AG04450 (cell line): ENCODE data around the gene GKN2. TPM values are rescaled to one million over a fixed set of nuclear protein-coding genes. Genes with fewer than 3 reads are reported as not detected.

Experiments used
- CTCF ChIA-PET: fragments of 300-600, 350-600 bp; formaldehyde crosslinking; extraction: SDS; loops from one replicate; lab custom pipeline; 2022; ENCODE audit warnings: antibody characterized with exemption, inconsistent platforms; lab: Charles Lee
- POLR2A ChIA-PET: fragments of 350-600 bp; formaldehyde crosslinking; extraction: SDS; loops from one replicate; lab custom pipeline; 2021; ENCODE audit warnings: antibody characterized with exemption, inconsistent platforms; lab: Yijun Ruan, JAX
- DNase-seq: peaks from one replicate; pipeline ENCODE4 v3.0.0-alpha.2; 2011; ENCODE audit warnings: low read depth, low spot score
- H3K27ac ChIP-seq: one replicate; pipeline ENCODE4 v1.5.1; 2012; ENCODE audit warnings: low read depth, low read length, control low read depth
- H3K27me3 ChIP-seq: one replicate; pipeline ENCODE4 v1.6.0; 2012; ENCODE audit warnings: low read length; ENCODE audit not compliant: control insufficient read depth, insufficient read depth
- H3K4me3 ChIP-seq: 2 replicates; pipeline ENCODE4 v1.5.1; 2011; ENCODE audit warnings: mild to moderate bottlenecking, low read depth, low read length, control low read depth
- H3K9me3 ChIP-seq: 2 replicates; pipeline ENCODE4 v1.5.1; 2012; ENCODE audit warnings: low read length; ENCODE audit not compliant: control insufficient read depth, insufficient read depth
- polyA plus RNA-seq: library from polyadenylated mRNA; depleted of rRNA; stranded (reverse); fragments of >200 nt; gene quantifications from 2 replicates; pipeline ENCODE4 v1.2.3, GENCODE V29; 2011
- TF ChIP-seq, protein P1 (sequence below): IDR thresholded peaks from 2 replicates; pipeline ENCODE4 v1.5.1; 2011; ENCODE audit warnings: low read depth, low read length, control low read depth, inconsistent platforms

The GKN2 gene
- polyA plus RNA-seq, 1 experiment: not detected

DNA sequence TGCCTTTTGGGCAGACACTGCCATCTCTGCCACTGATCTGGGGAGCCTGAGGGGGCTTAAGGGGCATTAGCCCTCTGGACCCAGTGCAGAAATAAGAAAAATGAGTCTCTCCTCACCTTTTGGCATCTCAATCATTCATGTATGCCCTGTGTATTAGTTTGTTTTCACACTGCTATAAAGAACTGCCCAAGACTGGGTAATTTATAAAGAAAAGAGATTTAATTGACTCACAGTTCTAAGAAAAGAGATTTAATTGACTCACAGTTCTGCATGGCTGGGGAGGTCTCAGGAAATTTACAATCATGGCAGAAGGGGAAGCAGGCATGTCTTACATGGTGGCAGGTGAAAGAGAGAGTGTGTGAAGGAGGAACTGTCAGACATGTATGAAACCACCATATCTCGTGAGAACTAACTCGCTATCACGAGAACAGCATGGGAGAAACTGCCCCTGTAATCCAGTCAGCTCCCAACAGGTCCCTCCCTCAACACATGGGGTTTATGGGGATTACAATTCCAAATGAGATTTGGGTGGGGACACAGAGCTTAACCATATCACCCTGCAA lies 21.5 kb downstream of the GKN2 start:
- TF ChIP-seq, protein P1, sequence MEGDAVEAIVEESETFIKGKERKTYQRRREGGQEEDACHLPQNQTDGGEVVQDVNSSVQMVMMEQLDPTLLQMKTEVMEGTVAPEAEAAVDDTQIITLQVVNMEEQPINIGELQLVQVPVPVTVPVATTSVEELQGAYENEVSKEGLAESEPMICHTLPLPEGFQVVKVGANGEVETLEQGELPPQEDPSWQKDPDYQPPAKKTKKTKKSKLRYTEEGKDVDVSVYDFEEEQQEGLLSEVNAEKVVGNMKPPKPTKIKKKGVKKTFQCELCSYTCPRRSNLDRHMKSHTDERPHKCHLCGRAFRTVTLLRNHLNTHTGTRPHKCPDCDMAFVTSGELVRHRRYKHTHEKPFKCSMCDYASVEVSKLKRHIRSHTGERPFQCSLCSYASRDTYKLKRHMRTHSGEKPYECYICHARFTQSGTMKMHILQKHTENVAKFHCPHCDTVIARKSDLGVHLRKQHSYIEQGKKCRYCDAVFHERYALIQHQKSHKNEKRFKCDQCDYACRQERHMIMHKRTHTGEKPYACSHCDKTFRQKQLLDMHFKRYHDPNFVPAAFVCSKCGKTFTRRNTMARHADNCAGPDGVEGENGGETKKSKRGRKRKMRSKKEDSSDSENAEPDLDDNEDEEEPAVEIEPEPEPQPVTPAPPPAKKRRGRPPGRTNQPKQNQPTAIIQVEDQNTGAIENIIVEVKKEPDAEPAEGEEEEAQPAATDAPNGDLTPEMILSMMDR: no peak
- no peak overlapping the region for H3K4me3 ChIP-seq
- H3K27me3 ChIP-seq: peaks cover 2% of the 10 kb centered on the region
- H3K9me3 ChIP-seq: no peaks in the 10 kb centered on the region
- ChIA-PET CTCF (interaction anchor here (0.6 to 1.8 kb wide), 3 partner anchors 11 to 444 kb away, joined by 3 to 6 read pairs (median 3); no protein-coding TSS in a partner anchor), POLR2A (no interaction called here)
- H3K27ac ChIP-seq: peak overlapping the region; percentile 84
- no peak for DNase-seq

DNA sequence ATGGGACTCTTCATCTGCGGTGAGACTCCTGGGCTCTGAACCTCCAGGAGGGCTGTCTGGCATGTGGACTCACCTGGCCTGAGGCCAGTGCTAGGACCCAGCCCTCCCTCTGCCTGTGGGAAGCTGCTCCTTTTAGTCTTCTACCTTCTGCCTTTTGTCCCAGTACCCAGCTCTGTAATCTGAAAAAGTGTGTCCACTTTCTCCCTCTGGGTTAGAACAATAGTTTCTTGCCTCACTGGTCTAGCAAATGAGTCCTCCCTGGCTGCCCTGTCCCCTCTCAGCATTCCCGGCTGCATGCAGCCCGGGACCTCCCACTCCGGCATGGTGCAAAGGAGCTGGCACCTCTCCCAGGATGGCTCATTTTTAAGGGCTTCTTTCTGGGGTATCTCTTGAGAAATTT lies 25.9 kb downstream of the GKN2 start:
- Histone ChIP-seq H3K27ac (no peak overlapping the region), H3K9me3 (no peaks in the 10 kb centered on the region), H3K4me3 (no peak overlapping the region), H3K27me3 (peaks cover 5% of the 10 kb centered on the region)
- TF ChIP-seq, protein P1: no peak
- CTCF ChIA-PET: interaction anchor here (0.7 to 8.5 kb wide), 11 partner anchors 16 to 461 kb away, joined by 3 to 154 read pairs (median 8); partner anchors contain the start of genes APLF, FBXO48 and GKN2
- POLR2A ChIA-PET: interaction anchor here (0.7 kb wide), 1 partner anchor 234 kb away, joined by 3 read pairs; no protein-coding TSS in a partner anchor
- DNase-seq: no peak

DNA sequence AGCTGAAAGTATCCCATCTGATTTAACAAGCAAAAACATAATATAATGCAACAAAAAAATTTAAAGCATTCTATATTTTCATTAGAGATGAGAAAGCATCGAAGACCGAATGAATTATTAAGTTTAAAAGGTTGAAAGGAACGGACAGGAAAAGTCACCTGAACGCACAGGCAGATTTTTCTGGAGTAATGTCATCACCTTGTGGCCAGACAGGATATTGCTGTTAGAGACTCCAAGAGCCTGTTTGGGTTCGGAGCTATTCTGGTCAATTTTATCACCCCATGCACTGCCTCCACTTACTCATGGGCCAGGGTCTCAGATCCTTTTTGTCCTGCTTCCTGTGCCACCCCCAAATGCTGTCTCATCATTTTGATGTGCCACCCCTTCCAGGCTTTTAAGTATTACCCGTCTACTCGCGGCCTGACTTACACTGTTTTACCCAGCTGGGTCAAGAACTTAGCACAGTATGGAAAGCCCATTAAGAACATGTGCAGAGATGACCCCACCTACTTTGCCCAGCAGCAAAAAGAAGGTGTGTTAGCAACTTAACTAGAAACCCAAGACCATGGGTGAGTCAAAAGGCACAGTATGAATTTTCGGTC lies 27.3 kb downstream of the GKN2 start:
- Histone ChIP-seq H3K9me3 (no peaks in the 10 kb centered on the region), H3K27me3 (peaks cover 5% of the 10 kb centered on the region), H3K27ac (no peak overlapping the region), H3K4me3 (no peak overlapping the region)
- no peak for DNase-seq
- POLR2A ChIA-PET: no interaction called here
- TF ChIP-seq, protein P1: peak; percentile 99
- CTCF ChIA-PET: interaction anchor here (0.6 to 8.5 kb wide), 39 partner anchors 9 to 463 kb away, joined by 3 to 154 read pairs (median 4); partner anchors contain the start of genes APLF, FBXO48 and GKN2

DNA sequence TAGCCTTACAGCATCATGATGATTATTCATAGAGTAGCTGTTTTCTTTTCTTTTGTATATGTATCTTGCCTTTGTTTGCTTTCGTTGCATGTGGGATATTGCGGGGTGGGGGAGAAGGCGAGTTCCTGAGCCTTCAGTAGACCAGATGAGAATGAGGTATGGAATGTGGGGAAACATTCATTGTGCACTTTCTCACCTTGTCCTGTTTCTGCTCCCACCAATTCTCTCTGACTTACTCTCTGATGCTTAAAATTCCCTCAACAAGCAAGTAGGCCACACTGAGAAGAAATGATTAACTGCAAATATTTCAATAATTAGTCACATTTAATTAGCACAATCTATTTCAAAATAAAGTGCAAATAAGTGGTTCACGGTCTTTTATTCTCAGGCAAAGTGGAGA lies 31.0 kb downstream of the GKN2 start:
- H3K4me3 ChIP-seq: no peak overlapping the region
- peaks cover 2% of the 10 kb centered on the region for H3K27me3 ChIP-seq
- ChIA-PET CTCF (interaction anchor here (0.6 to 8.5 kb wide), 6 partner anchors 22 to 458 kb away, joined by 3 to 154 read pairs (median 13); no protein-coding TSS in a partner anchor), POLR2A (no interaction called here)
- no peak overlapping the region for H3K27ac ChIP-seq
- DNase-seq: no peak
- TF ChIP-seq, protein P1: no peak
- H3K9me3 ChIP-seq: no peaks in the 10 kb centered on the region

- Histone ChIP-seq H3K27me3 (peaks cover 2% of the 10 kb centered on the region), H3K4me3 (no peak overlapping the region), H3K9me3 (no peaks in the 10 kb centered on the region), H3K27ac (no peak overlapping the region)
- CTCF ChIA-PET: interaction anchor here (0.6 to 3.2 kb wide), 6 partner anchors 10 to 457 kb away, joined by 3 to 19 read pairs (median 7); no protein-coding TSS in a partner anchor
- no peak for DNase-seq
- TF ChIP-seq, protein P1: no peak
- POLR2A ChIA-PET: no interaction called here
Observed at GRCh38 chr2:68920481-68921170, 32.1 kb downstream of the GKN2 start.
